HG02763 (cell line): Measurements from ENCODE around the gene APOD.
"Not testable (repeated sequence)": the region's sequence is repeated elsewhere in the genome, so short reads cannot be mapped to it uniquely, and the experiment has no call there.

Source experiments
- ATAC-seq: cut with Tn5 transposase; IDR thresholded peaks from one replicate; pipeline ENCODE4 v1.9.1; 2021; ENCODE audit warnings: mild to moderate bottlenecking, moderate library complexity; ENCODE audit not compliant: unreplicated experiment

Gene APOD

DNA sequence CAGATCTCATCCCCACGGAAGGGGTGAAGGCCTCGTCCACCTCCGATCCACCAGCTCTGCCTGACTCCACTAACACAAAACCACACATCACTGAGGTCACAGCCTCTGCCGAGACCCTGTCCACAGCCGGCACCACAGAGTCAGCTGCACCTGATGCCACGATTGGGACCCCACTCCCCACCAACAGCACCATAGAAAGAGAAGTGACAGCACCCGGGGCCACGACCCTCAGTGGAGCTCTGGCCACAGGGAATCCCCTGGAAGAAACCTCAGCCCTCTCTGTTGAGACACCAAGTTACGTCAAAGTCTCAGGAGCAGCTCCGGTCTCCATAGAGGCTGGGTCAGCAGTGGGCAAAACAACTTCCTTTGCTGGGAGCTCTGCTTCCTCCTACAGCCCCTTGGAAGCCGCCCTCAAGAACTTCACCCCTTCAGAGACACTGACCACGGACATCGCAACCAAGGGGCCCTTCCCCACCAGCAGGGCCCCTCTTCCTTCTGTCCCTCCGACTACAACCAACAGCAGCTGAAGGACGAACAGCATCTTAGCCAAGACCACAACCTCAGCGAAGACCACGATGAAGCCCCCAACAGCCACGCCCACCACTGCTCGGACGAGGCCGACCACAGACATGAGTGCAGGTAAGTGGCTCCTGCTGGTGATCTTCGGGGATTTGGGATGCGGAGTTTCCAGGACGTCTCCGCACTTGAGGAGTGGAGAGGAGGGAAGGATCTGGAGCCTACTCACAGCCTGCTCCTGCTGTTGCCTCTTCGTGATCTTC lies 36.0 kb upstream of the APOD start:
- not testable (repeated sequence) for ATAC-seq

- ATAC-seq: not testable (repeated sequence)
Observed at GRCh38 chr3:195617784-195618659, 34.3 kb upstream of the APOD start.

DNA sequence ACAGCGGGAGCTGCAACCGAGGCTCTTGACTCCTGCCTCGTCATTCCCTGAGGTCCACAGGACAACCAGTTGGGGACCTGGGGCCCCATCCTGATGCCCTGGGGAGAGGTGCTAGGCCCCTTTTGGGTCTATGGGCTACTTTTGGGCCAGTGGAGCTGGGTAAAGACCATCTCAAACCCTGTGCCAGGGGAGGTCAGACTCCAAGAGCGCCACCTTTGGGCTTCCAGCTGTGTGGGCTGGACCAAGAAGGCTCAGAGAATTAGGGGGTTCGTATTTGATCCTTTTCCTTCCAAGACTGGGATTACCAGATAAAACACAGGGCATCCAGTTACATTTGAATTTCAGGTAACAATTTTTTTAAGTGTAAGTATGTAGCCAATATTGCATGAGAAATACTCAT lies 33.4 kb upstream of the APOD start:
- not testable (repeated sequence) for ATAC-seq

DNA sequence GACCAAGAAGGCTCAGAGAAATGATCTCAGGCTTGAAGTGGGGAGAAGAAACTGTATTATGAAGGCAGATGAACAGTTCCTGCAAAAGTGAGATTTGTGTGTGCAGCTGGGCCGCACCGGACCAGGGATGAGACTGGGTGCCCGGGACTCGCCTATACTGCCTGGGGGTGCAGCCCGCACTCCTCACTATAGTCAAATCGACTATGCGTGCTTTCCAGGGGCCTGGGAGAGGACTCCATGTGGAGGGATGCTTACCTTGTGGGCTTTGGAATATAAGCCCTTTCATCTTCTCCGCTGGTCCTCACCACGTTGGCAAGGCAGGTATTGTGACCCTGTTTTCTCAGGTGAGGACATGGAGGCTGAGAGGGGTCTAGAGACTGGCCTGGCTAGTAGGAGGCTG lies 32.9 kb upstream of the APOD start:
- ATAC-seq: no peak

- ATAC-seq: not testable (repeated sequence)
Observed at GRCh38 chr3:195615952-195616537, 32.3 kb upstream of the APOD start.

DNA sequence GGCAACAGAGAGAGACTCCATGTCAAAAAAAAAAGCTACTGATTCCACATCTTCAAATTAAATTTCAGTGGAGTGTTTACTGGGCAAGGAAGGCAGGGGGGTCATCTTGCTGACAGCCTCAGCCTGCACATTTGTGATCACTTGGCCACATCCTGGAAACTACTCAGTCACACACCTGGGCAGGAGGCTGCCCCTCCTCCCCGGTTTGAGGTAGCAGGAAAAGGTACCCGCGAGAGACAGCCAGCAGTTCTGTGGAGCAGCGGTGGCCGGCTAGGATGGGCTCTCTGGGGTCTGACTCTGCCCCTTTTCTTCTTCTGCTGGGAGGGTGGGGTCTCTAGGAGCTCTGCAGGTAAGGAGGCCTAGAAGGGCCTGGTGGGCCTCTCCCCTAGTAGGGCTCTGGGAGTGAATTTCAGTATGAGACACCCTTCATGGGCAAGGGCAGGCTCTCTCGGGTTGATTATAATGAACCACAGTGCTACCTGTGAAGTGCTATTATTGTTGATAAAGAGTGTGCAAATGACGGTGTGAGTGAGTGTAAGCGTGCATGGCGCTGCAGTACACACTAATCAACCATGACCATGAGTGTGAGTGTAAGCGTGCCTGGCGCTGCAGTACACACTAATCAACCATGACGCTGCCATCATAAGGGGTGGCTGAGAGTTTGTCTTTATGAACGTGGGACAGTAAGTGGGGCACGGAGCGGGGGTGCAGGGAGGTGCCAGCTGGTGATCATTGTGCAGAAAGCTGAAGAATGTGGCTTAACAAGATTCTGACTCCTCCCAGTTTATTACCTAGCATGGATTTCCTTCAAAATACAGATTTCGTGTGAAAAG lies 31.1 kb upstream of the APOD start:
- ATAC-seq: not testable (repeated sequence)

- ATAC-seq: no peak
Observed at GRCh38 chr3:195613468-195614069, 29.8 kb upstream of the APOD start.

GRCh38 chr3:195612075-195612800 lies 28.5 kb upstream of the APOD start:
- ATAC-seq: no peak

DNA sequence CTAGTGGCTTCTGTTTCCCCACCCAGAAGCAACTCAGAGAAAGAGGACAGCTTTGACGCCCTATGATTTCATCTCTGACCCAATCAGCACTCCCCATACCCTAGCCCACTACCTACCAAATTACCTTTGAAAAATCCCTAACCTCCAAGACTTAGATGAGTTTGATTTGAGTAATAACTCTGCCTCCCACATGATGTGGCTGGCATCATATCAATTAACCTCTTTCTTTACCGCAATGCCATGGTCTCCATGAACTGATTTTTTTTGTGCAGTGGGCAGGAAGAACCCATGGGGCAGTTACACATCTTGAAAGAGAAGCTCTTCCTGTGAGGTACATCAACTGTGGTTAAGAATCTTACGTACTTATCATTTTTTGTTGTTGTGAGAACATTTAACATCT lies 25.5 kb upstream of the APOD start:
- ATAC-seq: no peak

DNA sequence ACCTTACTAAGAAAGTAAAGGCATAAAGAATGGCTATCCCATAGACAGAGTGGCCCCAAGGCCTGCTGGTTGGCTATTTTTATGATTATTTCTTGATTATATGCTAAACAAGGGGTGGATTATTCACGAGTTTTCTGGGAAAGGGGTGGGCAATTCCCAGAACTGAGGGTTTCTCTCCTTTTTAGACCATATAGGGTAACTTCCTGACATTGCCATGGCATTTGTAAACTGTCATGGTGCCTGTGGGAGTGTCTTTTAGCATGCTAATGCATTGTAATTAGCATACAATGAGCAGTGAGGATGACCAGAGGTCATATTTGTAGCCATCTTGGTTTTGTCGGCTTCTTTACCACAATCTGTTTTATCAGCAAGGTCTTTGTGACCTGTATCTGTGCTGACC lies 18.0 kb upstream of the APOD start:
- ATAC-seq: not testable (repeated sequence)

- no peak for ATAC-seq
Observed at GRCh38 chr3:195601382-195601781, 17.6 kb upstream of the APOD start.

DNA sequence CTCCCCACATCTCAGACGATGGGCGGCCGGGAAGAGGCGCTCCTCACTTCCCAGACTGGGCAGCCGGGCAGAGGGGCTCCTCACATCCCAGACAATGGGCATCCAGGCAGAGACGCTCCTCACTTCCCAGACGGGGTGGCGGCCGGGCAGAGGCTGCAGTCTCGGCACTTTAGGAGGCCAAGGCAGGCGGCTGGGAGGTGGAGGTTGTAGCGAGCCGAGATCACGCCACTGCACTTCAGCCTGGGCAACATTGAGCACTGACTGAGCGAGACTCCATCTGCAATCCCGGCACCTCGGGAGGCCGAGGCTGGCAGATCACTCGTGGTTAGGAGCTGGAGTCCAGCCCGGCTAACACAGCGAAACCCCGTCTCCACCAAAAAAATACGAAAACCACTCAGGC lies 16.2 kb upstream of the APOD start:
- ATAC-seq: not testable (repeated sequence)

DNA sequence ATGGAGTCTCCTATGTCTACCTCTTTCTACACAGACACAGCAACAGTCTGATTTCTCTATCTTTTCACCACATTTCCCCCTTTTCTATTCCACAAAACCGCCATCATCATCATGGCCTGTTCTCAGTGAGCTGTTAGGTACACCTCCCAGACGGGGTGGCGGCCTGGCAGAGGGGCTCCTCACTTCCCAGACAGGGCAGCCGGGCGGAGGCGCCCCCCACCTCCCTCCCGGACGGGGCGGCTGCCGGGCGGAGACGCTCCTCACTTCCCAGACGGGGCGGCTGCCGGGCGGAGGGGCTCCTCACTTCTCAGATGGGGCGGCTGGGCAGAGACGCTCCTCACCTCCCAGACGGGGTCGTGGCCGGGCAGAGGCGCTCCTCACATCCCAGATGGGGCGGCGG lies 15.8 kb upstream of the APOD start:
- ATAC-seq: not testable (repeated sequence)

DNA sequence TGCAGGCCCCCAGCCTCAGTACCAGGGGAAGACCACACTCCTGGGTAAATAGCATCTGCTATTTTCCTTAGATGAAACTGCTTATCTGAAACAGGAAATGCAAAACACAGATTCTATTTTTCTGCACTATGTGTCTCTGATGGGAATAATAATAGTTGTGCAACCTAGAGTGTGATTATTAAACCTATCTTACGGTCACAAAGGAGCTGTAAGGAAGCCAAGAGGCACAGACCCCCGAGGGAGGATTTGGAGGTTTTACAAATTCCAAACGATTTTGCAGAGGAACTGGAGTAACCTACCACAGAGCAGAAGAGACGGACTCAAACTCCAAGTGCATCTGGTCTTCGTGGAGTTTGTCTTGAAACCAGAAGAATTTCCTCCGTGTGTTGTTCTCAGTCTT lies 14.1 kb upstream of the APOD start:
- no peak for ATAC-seq

- no peak for ATAC-seq
Observed at GRCh38 chr3:195597229-195597628, 13.5 kb upstream of the APOD start.

GRCh38 chr3:195596765-195597171 lies 13.0 kb upstream of the APOD start:
- ATAC-seq: no peak

GRCh38 chr3:195595785-195596531 lies 12.2 kb upstream of the APOD start:
- no peak for ATAC-seq

GRCh38 chr3:195591852-195592251 lies 8.1 kb upstream of the APOD start:
- no peak for ATAC-seq

DNA sequence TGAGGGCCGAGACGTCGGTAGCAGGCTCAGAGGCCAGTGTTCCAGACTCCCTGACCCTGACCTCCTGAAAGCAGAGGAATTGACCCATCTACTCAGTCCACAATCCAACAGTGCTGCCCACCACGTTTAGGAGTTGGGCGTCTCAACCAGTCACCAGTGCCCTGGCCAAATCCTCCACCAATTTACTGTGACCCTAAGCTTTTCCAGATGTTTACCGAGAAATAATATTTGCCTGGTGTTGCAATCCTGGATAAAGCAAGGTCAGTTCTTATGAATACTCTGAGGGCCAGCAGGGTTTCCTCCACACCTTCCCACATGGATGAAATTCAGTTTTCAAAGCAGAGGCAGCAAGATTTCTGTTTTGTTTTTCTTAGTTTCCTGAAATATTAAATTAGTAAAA lies 7.5 kb upstream of the APOD start:
- no peak for ATAC-seq
